Activated T-cell treated with anti-CD3 and anti-CD28 coated beads, Interleukin-2, amount 50 U/mL, for 4 hours (primary cell): Measurements from ENCODE around the gene PPM1K. TPM values are rescaled to one million over a fixed set of nuclear protein-coding genes. Genes with fewer than 3 reads are reported as not detected.
"Not testable (repeated sequence)": the region's sequence is repeated elsewhere in the genome, so short reads cannot be mapped to it uniquely, and the experiment has no call there.

Experiments
- ATAC-seq, 2 donors: fragments of 200-7000 bp; cut with Tn5 transposase; one replicate each; pipeline ENCODE4 v1.10.0; 2021
- DNase-seq: peaks from one replicate; pipeline ENCODE4 v3.0.0-alpha.2; 2020
- H3K27me3 Mint-ChIP-seq: one replicate; pipeline ENCODE4 v1.8.0; 2021; ENCODE audit warnings: low read depth, mixed read lengths
- H3K36me3 Mint-ChIP-seq: one replicate; pipeline ENCODE4 v1.8.0; 2022; ENCODE audit warnings: mixed read lengths; ENCODE audit not compliant: insufficient read depth
- H3K4me1 Mint-ChIP-seq: one replicate; pipeline ENCODE4 v1.8.0; 2021; ENCODE audit warnings: low read depth, mixed read lengths
- H3K4me3 Mint-ChIP-seq: one replicate; pipeline ENCODE4 v1.8.0; 2021; ENCODE audit warnings: mild to moderate bottlenecking, moderate library complexity, mixed read lengths
- H3K9me3 Mint-ChIP-seq: one replicate; pipeline ENCODE4 v1.8.0; 2021; ENCODE audit warnings: mixed read lengths
- total RNA-seq, 3 donors: library from RNA; stranded (reverse); gene quantifications; one replicate each; pipeline ENCODE4 v1.2.1, GENCODE V29; 2021

PPM1K gene
- 10 to 100 TPM; 31.5 to 38.4 (median 35.9) TPM for total RNA-seq

GRCh38 chr4:88284439-88285234, at the start of gene PPM1K:
PPM1K (minus strand) TSS chr4:88284561; CDS start chr4:88278583, 5,978 bp downstream.
- peak within 1 kb of the TSS; percentile 96 for H3K4me3 Mint-ChIP-seq

GRCh38 chr4:88333741-88334405, 49.5 kb upstream of the PPM1K start:
- Mint-ChIP-seq H3K36me3 (no peaks in the 10 kb centered on the region), H3K4me1 (no peaks in the 10 kb centered on the region), H3K27me3 (no peaks in the 10 kb centered on the region), H3K4me3 (no peak overlapping the region), H3K9me3 (no peaks in the 10 kb centered on the region)
- DNase-seq (no peak), ATAC-seq (no peak)

More at GRCh38 chr4:88284439-88285234, at the start of gene PPM1K:
- Mint-ChIP-seq H3K9me3 (no peaks in the 10 kb centered on the region), H3K36me3 (no peaks in the 10 kb centered on the region), H3K4me1 (peaks cover 41% of the 10 kb centered on the region), H3K27me3 (no peaks in the 10 kb centered on the region)
- peak; percentile 89 to 90 for ATAC-seq
- DNase-seq, result peak; percentile 98

GRCh38 chr4:88327665-88328064, 43.3 kb upstream of the PPM1K start:
- no peaks in the 10 kb centered on the region for H3K9me3 Mint-ChIP-seq
- no peak for ATAC-seq
- H3K4me1 Mint-ChIP-seq, result no peaks in the 10 kb centered on the region
- no peaks in the 10 kb centered on the region for H3K36me3 Mint-ChIP-seq
- DNase-seq, result no peak
- H3K4me3 Mint-ChIP-seq, result no peak overlapping the region
- no peaks in the 10 kb centered on the region for H3K27me3 Mint-ChIP-seq

- H3K9me3 Mint-ChIP-seq, result no peaks in the 10 kb centered on the region
- ATAC-seq (peak; percentile 70 to 78), DNase-seq (no peak)
- H3K36me3 Mint-ChIP-seq, result no peaks in the 10 kb centered on the region
- H3K4me3 Mint-ChIP-seq, result peak overlapping the region; percentile 60
- H3K27me3 Mint-ChIP-seq, result no peaks in the 10 kb centered on the region
- H3K4me1 Mint-ChIP-seq, result peaks cover 24% of the 10 kb centered on the region
These were observed 36.5 kb upstream of the PPM1K start for GRCh38 chr4:88320780-88321373.

GRCh38 chr4:88320224-88320779, 35.9 kb upstream of the PPM1K start:
- DNase-seq (no peak), ATAC-seq (peak; percentile 45 to 56)
- Mint-ChIP-seq H3K4me1 (peaks cover 24% of the 10 kb centered on the region), H3K27me3 (no peaks in the 10 kb centered on the region), H3K4me3 (peak overlapping the region; percentile 60), H3K36me3 (no peaks in the 10 kb centered on the region), H3K9me3 (no peaks in the 10 kb centered on the region)

- peaks cover 24% of the 10 kb centered on the region for H3K4me1 Mint-ChIP-seq
These were observed 34.5 kb upstream of the PPM1K start for GRCh38 chr4:88318751-88319350.

GRCh38 chr4:88315460-88316017, 31.2 kb upstream of the PPM1K start:
- H3K9me3 Mint-ChIP-seq, result peaks cover 12% of the 10 kb centered on the region
- peaks cover 8% of the 10 kb centered on the region for H3K27me3 Mint-ChIP-seq
- no peak for ATAC-seq
- DNase-seq, result no peak
- H3K4me1 Mint-ChIP-seq, result peaks cover 14% of the 10 kb centered on the region
- peaks cover 5% of the 10 kb centered on the region for H3K36me3 Mint-ChIP-seq
- H3K4me3 Mint-ChIP-seq, result no peak overlapping the region

More at GRCh38 chr4:88318751-88319350, 34.5 kb upstream of the PPM1K start:
- ATAC-seq (no peak), DNase-seq (no peak)
- H3K9me3 Mint-ChIP-seq, result no peaks in the 10 kb centered on the region
- no peaks in the 10 kb centered on the region for H3K36me3 Mint-ChIP-seq
- peaks cover 1% of the 10 kb centered on the region for H3K27me3 Mint-ChIP-seq
- no peak overlapping the region for H3K4me3 Mint-ChIP-seq

GRCh38 chr4:88313088-88313624, 28.8 kb upstream of the PPM1K start:
- DNase-seq, H3K36me3 Mint-ChIP-seq, H3K4me3 Mint-ChIP-seq, H3K4me1 Mint-ChIP-seq, H3K27me3 Mint-ChIP-seq, ATAC-seq: not testable (repeated sequence)
- H3K9me3 Mint-ChIP-seq, result peaks cover 12% of the 10 kb centered on the region

GRCh38 chr4:88308587-88308986, 24.2 kb upstream of the PPM1K start:
- Mint-ChIP-seq H3K36me3 (peaks cover 5% of the 10 kb centered on the region), H3K4me3 (no peak overlapping the region), H3K27me3 (peaks cover 9% of the 10 kb centered on the region), H3K4me1 (no peaks in the 10 kb centered on the region), H3K9me3 (peaks cover 12% of the 10 kb centered on the region)
- DNase-seq (no peak), ATAC-seq (no peak)

- no peak for DNase-seq
- H3K9me3 Mint-ChIP-seq, result no peaks in the 10 kb centered on the region
- H3K4me3 Mint-ChIP-seq, result no peak overlapping the region
- H3K27me3 Mint-ChIP-seq, result no peaks in the 10 kb centered on the region
- H3K4me1 Mint-ChIP-seq, result no peaks in the 10 kb centered on the region
- peaks cover 2% of the 10 kb centered on the region for H3K36me3 Mint-ChIP-seq
- ATAC-seq, result no peak
These were observed 13.5 kb upstream of the PPM1K start for GRCh38 chr4:88297725-88298454.

- Mint-ChIP-seq H3K27me3 (no peaks in the 10 kb centered on the region), H3K9me3 (no peaks in the 10 kb centered on the region), H3K36me3 (peaks cover 2% of the 10 kb centered on the region), H3K4me3 (no peak overlapping the region), H3K4me1 (no peaks in the 10 kb centered on the region)
- DNase-seq (no peak), ATAC-seq (no peak)
These were observed 12.8 kb upstream of the PPM1K start for GRCh38 chr4:88297212-88297516.

- no peak overlapping the region for H3K4me3 Mint-ChIP-seq
- no peaks in the 10 kb centered on the region for H3K9me3 Mint-ChIP-seq
- no peak for DNase-seq
- no peaks in the 10 kb centered on the region for H3K4me1 Mint-ChIP-seq
- ATAC-seq, result no peak
- peaks cover 2% of the 10 kb centered on the region for H3K36me3 Mint-ChIP-seq
- no peaks in the 10 kb centered on the region for H3K27me3 Mint-ChIP-seq
These were observed 12.3 kb upstream of the PPM1K start for GRCh38 chr4:88296413-88297211.

GRCh38 chr4:88295656-88296055, 11.3 kb upstream of the PPM1K start:
- Mint-ChIP-seq H3K4me3 (no peak overlapping the region), H3K27me3 (no peaks in the 10 kb centered on the region), H3K4me1 (no peaks in the 10 kb centered on the region), H3K36me3 (no peaks in the 10 kb centered on the region), H3K9me3 (no peaks in the 10 kb centered on the region)
- no peak for DNase-seq
- no peak for ATAC-seq
